ENCODE measurements around the gene CPM. TPM values are rescaled to one million over a fixed set of nuclear protein-coding genes. Genes with fewer than 3 reads are reported as not detected.

The CPM gene
- total RNA-seq, 4 donors from 2014 or later: 54.0 to 117 (median 75.2) TPM

DNA sequence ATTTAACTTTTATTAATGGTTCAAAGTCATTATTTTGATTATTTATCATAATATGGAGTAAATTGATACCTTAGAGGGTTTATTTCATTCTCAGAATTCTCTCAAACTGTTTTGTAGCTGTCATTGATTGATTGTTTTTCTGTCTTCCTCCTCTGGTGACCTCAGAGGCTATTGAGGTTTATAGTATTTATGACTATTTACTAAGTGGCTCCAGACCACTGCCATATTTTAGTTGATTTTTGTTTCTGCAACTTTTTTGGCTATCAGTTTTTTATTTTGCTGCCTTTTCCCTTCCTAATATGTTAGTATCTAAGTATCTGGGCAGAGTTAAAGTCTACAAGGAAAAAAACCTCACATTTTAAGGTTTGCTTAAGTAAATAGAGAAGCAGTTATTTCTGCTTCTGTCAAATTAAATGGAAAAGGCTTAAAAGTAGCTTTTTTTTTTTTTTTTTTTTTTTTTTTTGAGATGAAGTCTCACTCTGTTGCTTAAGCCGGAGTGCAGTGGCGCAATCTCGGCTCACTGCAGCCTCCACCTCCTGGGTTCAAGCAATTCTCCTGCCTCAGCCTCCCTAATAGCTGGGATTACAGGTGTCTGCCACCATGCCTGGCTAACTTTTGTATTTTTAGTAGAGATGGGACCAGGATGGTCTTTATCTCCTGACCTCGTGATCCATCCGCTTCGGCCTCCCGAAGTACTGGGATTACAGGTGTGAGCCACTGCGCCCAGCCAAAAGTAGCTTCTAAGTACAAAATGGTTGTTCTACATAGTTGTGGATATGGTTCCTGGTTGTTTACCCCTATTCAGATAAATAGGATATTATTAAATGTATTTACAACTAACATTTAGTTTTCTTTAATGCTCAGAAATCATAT, 116.8 kb downstream of the CPM start:
- H3K36me3 ChIP-seq: peaks cover 0 to 77% (median 7%) of the 10 kb centered on the region in 3 donors
- 95 to 99% methylated on average over 8 of the region's 8 CpGs for WGBS, 2 donors
- no peaks in the 10 kb centered on the region for H3K9me3 ChIP-seq
- TF ChIP-seq, protein P1, sequence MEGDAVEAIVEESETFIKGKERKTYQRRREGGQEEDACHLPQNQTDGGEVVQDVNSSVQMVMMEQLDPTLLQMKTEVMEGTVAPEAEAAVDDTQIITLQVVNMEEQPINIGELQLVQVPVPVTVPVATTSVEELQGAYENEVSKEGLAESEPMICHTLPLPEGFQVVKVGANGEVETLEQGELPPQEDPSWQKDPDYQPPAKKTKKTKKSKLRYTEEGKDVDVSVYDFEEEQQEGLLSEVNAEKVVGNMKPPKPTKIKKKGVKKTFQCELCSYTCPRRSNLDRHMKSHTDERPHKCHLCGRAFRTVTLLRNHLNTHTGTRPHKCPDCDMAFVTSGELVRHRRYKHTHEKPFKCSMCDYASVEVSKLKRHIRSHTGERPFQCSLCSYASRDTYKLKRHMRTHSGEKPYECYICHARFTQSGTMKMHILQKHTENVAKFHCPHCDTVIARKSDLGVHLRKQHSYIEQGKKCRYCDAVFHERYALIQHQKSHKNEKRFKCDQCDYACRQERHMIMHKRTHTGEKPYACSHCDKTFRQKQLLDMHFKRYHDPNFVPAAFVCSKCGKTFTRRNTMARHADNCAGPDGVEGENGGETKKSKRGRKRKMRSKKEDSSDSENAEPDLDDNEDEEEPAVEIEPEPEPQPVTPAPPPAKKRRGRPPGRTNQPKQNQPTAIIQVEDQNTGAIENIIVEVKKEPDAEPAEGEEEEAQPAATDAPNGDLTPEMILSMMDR (IDR thresholded peaks at IDR 0.05): no peak
- TF ChIP-seq EP300 (IDR thresholded peaks at IDR 0.05): no peak
- TF ChIP-seq POLR2A (IDR thresholded peaks at IDR 0.05): no peak
- H3K27ac ChIP-seq: no peak overlapping the region
- peaks cover 0 to 34% (median 9%) of the 10 kb centered on the region in 4 donors for H3K4me1 ChIP-seq
- no peaks in the 10 kb centered on the region for H3K27me3 ChIP-seq
- DNase-seq (ENCODE audit: low spot score in 2 of 2): no peak
- no peak overlapping the region for H3K4me3 ChIP-seq

- Histone ChIP-seq H3K27ac (no peak overlapping the region), H3K36me3 (peaks cover 0 to 83% (median 7%) of the 10 kb centered on the region in 3 donors), H3K4me1 (peaks cover 0 to 41% (median 9%) of the 10 kb centered on the region in 4 donors), H3K4me3 (no peak overlapping the region), H3K9me3 (no peaks in the 10 kb centered on the region), H3K27me3 (no peaks in the 10 kb centered on the region)
- 84 to 85% methylated on average over 5 of the region's 5 CpGs for WGBS, 2 donors
- TF ChIP-seq, protein P1 (IDR thresholded peaks at IDR 0.05): no peak
- no peak for TF ChIP-seq POLR2A (IDR thresholded peaks at IDR 0.05)
- TF ChIP-seq EP300 (IDR thresholded peaks at IDR 0.05): no peak
- DNase-seq (ENCODE audit: low spot score in 2 of 2): no peak
Observed at GRCh38 chr12:68815232-68815927, 117.6 kb downstream of the CPM start.

DNA sequence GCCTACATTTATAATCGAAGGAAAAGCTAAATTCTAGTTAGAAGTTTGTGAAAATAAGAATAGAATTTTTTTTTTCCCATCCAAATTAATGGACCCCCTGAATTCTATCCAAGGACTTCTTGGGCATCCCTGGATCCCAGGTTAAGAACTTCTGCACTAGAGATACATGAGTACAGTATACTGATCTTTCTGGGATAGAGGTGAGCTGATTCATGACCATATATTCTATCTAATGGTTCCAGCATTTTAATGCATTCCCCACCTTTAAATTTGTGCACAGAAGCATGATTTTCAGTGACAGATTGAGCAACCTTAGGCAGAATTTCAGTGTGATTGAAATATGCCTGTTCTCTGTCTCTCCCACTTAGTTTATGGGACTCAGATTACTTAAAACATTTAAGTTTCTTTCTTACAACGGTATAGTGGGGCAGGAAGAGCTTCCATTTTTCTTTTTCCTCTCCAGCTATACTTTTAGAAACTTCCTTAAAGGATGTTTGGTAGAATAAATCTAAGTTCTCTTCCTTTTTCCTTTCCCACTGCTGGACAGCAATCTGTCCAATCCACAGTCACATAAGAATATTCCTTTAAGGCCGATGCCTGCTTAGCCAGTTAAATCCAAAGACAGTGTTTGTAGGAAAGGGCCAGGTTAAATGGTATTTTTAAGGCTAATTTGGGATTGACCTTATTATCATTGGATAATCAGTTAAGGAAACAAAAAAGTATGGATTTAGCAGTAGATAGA, 118.3 kb downstream of the CPM start:
- H3K4me3 ChIP-seq: no peak overlapping the region
- no peak overlapping the region for H3K27ac ChIP-seq
- TF ChIP-seq EP300 (IDR thresholded peaks at IDR 0.05): no peak
- TF ChIP-seq, protein P1 (IDR thresholded peaks at IDR 0.05): no peak
- TF ChIP-seq POLR2A (IDR thresholded peaks at IDR 0.05): no peak
- WGBS, 2 donors: 80 to 86% methylated on average over 3 of the region's 3 CpGs
- no peaks in the 10 kb centered on the region for H3K9me3 ChIP-seq
- no peaks in the 10 kb centered on the region for H3K27me3 ChIP-seq
- peaks cover 0 to 46% (median 9%) of the 10 kb centered on the region in 4 donors for H3K4me1 ChIP-seq
- H3K36me3 ChIP-seq: peaks cover 0 to 85% (median 7%) of the 10 kb centered on the region in 3 donors
- no peak for DNase-seq (ENCODE audit: low spot score in 2 of 2)

- Histone ChIP-seq H3K27me3 (no peaks in the 10 kb centered on the region), H3K27ac (no peak overlapping the region), H3K9me3 (no peaks in the 10 kb centered on the region), H3K4me3 (no peak overlapping the region), H3K4me1 (peaks cover 0 to 52% (median 9%) of the 10 kb centered on the region in 4 donors), H3K36me3 (peaks cover 0 to 75% (median 7%) of the 10 kb centered on the region in 3 donors)
- no peak for DNase-seq (ENCODE audit: low spot score in 2 of 2)
- no peak for TF ChIP-seq POLR2A (IDR thresholded peaks at IDR 0.05)
- no peak for TF ChIP-seq EP300 (IDR thresholded peaks at IDR 0.05)
- TF ChIP-seq, protein P1 (IDR thresholded peaks at IDR 0.05): no peak
- WGBS, 2 donors: 74 to 82% methylated on average over 2 of the region's 2 CpGs
Observed at GRCh38 chr12:68813242-68813593, 119.8 kb downstream of the CPM start.
